Measurements from ENCODE around the gene PHF21A. TPM values are rescaled to one million over a fixed set of nuclear protein-coding genes. Genes with fewer than 3 reads are reported as not detected.

The PHF21A gene
- total RNA-seq: 5.8 and 10.7 TPM in 2 replicates

DNA sequence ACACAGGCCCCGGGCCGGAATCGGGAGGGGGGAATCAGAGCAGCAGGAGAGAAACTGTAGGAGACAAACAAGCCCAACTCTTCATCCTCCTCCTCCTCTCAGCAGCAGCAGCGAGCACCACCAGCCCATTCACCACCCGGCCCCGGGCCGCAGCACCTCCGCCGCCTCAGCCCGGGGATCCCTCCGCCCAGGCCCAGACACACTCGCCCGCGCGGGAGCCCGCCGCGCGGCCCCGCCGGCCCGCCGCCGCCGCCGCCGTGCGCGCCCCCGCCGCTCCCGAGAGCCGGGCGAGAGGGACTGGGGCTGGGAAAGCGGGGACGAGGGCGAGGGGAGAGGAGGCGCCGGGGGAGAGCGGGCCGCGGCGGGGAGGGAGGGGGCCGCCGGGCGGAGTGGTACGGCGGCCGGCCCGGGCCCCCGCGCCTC is at the start of gene PHF21A:
Gene PHF21A, minus strand, starts transcription at position 154 of the 423 bp plus-strand sequence. CDS start 37,235 bp downstream, outside the sequence.

DNA sequence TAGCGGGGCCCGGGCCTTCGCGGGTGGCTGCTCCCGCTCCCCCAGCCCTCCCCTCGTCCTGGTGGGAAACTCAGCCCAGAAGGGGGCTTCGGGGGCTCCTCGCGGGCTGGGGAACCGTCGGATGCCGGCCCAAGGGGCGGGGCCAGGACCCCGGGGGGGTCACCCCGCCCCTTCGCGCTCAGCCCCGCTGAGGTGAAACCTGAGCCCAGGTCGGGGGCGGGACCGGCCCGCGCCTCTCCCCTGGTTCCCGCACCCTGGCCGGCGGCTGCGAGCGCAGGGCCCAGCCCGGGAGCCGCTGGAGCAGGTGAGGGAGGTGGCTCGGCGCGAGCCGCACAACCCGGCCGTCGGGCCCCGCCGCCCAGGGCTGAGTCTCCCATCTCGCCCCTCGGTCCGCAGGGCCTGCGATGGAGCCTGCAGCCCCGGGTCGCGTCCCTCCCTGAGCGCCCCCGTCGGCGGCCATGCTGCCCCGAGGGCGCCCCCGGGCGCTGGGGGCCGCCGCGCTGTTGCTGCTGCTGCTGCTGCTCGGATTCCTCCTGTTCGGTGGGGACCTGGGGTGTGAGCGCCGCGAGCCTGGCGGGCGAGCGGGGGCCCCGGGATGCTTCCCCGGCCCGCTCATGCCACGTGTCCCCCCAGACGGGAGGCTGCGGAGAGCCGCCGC is 198.7 kb downstream of the PHF21A start, which contains the start of gene LARGE2:
Gene LARGE2, plus strand, starts transcription at position 232 of the 658 bp plus-strand sequence. Its CDS starts 227 bp downstream, at position 459.

DNA sequence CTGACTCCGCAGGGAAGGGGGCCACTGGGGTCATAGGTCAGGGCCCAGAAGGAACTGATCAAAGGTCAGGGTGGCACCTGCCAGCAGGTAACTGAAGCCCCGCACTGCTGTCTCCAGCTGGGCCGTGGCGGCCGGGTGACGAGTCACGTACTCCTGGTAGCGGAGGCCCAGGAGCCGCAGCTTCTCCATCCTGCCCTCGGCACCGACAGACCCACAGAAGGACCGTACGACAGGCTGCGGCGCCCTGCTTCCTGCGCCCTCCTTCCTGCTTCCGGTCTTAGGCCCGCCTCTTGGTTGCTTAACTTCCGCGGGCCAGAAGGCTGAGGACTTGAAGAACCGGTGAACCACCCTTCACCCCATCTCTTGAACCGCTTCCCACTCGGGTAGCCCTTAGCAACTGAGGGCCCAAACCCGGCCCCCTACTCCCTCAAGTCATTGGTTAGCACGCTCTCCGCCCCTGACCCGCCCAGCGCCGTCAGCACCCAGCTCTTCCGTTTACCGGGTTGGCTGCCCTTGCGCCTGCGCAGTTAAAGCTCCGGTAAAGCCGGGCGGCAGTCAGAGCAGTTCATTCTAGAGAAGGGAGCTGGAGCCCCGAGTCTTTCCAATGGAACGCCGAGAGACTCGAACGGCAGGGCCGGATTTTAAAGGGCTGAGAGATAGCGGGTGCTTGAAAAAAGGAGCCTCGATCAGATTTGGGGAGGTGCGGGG is 203.5 kb downstream of the PHF21A start, which contains the start of gene PEX16:
Gene PEX16, minus strand, starts transcription at position 255 of the 708 bp plus-strand sequence. Its CDS starts 66 bp downstream, at position 189.

DNA sequence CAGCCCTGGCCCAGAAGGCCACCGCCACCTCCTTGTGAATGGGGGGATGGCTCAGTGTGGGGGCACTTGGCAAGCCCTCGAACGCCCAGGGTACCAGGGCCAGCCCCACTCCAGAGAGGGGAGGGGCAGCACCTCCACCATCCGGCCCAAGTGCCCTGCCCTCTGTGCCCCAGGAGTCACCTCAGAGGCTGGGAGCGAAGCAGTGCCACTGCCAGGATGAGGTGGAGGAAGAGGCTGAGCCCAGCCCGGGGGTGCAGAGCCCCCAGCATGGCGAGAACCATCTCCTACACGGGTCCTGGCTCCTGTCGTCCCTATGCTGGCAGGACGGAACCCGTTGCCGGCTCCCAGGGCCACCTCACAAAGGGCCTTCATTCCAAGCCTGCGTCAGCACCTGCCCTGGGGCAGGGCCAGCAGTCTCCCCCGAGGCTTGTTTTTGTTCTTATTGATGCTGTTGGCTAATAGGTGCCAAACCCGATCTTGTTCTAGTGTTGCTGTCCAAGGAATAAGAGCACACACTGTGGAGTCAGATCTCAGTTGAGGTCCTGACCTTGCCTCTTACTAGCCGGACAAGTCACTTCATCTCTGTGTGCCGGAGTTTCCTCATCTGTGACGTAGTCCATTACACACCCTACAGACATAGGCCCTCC is 214.2 kb downstream of the PHF21A start, which contains the start of gene FREY1:
Gene FREY1, minus strand, starts transcription at position 307 of the 647 bp plus-strand sequence. Its CDS starts 26 bp downstream, at position 281.

DNA sequence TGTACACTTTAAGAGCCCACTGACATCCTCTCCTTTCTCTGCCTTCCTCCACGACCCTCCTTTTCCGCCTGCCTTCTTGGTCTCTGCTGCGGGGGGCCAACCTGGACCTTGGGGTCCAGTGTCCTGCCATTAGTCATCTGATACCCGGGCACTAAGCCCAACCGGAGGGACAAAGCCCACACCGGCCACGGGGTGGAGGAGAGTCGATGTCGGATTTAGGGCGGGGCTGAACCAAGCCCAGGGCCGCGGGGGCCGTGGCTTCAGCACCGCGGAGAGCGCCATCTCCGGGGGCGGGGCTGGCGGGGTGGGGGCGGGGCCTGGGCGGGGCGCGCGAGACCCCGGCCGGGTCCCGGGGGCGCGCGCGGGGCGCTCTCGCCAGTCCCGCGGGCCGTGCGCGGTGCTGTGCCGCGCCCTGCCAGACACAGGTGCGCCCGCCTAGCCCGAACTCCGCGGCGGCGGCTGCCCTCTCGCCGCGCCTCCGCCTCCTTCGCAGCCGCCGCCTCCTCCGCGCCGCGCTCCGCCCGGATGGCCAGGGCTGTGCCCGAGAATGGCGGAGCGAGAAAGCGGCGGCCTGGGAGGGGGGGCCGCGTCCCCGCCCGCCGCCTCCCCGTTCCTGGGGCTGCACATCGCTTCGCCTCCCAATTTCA is 235.9 kb downstream of the PHF21A start, which contains the start of gene MAPK8IP1:
Gene MAPK8IP1, plus strand, starts transcription at position 378 of the 647 bp plus-strand sequence. Its CDS starts 170 bp downstream, at position 548.

Other genes starting within 250 kb of the PHF21A start
- gene MAPK8IP1, start 235.8 kb downstream of the PHF21A start, total RNA-seq: 0.43 and 1.9 TPM in 2 replicates
- 0.48 and 2.6 TPM in 2 replicates for gene FREY1, start 214.2 kb downstream of the PHF21A start, total RNA-seq
- gene PEX16, start 203.6 kb downstream of the PHF21A start, total RNA-seq: 48.7 and 55.2 TPM in 2 replicates
- 8.2 and 11.7 TPM in 2 replicates for gene LARGE2, start 198.8 kb downstream of the PHF21A start, total RNA-seq
- under 0.01 TPM in 1 of 2 replicates, not detected in the other for gene CREB3L1, start 156.2 kb upstream of the PHF21A start, total RNA-seq
- gene DGKZ, start 226.0 kb upstream of the PHF21A start, total RNA-seq: 41.3 and 46.0 TPM in 2 replicates

All from tracheal epithelial cell (primary cell).